Mesothelial cell of epicardium (in vitro differentiated cells): ENCODE measurements around the gene NTPCR. TPM values are rescaled to one million over a fixed set of nuclear protein-coding genes. Genes with fewer than 3 reads are reported as not detected.

Experiments used
- DNase-seq, 2 experiments: peaks; one replicate each; pipeline ENCODE4 v3.0.0; 2021; ENCODE audit warnings: low spot score in 2 of 2; ENCODE audit not compliant: unreplicated experiment in 2 of 2
- H3K27ac Mint-ChIP-seq: 2 replicates; pipeline ENCODE4 v1.8.0; 2021; ENCODE audit warnings: mixed read lengths
- H3K27me3 Mint-ChIP-seq: 2 replicates; pipeline ENCODE4 v1.8.0; 2021; ENCODE audit warnings: low read depth, mixed read lengths
- H3K36me3 Mint-ChIP-seq: 2 replicates; pipeline ENCODE4 v1.8.0; 2021; ENCODE audit warnings: mixed read lengths
- H3K4me1 Mint-ChIP-seq: 2 replicates; pipeline ENCODE4 v1.8.0; 2021; ENCODE audit warnings: mixed read lengths
- H3K4me3 Mint-ChIP-seq: 2 replicates; pipeline ENCODE4 v1.8.0; 2021; ENCODE audit warnings: mild to moderate bottlenecking, moderate library complexity, mixed read lengths
- H3K9me3 Mint-ChIP-seq: 2 replicates; pipeline ENCODE4 v1.8.0; 2021; ENCODE audit warnings: mixed read lengths
- CTCF ChIP-seq: fragments of 200-600 bp; sonication (generic); IDR thresholded peaks from one replicate; pipeline ENCODE4 v1.5.0; 2021; ENCODE audit warnings: antibody characterized with exemption; ENCODE audit not compliant: unreplicated experiment
- total RNA-seq: library from RNA; stranded (reverse); gene quantifications from 3 replicates; pipeline ENCODE4 v1.2.1, GENCODE V29; 2021

The NTPCR gene
- total RNA-seq, 1 donor from 2014 or later = 59.1 TPM

GRCh38 chr1:232958067-232958466 is 7.7 kb downstream of the NTPCR start:
- no peak for DNase-seq
- H3K9me3 Mint-ChIP-seq = peaks cover 19% of the 10 kb centered on the region
- no peaks in the 10 kb centered on the region for H3K27me3 Mint-ChIP-seq
- H3K4me3 Mint-ChIP-seq = no peak overlapping the region
- H3K36me3 Mint-ChIP-seq = peaks cover 40% of the 10 kb centered on the region
- TF ChIP-seq CTCF = no peak
- peaks cover 21% of the 10 kb centered on the region for H3K4me1 Mint-ChIP-seq
- H3K27ac Mint-ChIP-seq = no peak overlapping the region

GRCh38 chr1:232962761-232963745 is 12.6 kb downstream of the NTPCR start:
- Mint-ChIP-seq H3K4me1 (peaks cover 41% of the 10 kb centered on the region), H3K27ac (peak overlapping the region; percentile 52), H3K9me3 (peaks cover 7% of the 10 kb centered on the region), H3K36me3 (peaks cover 25% of the 10 kb centered on the region), H3K4me3 (no peak overlapping the region), H3K27me3 (no peaks in the 10 kb centered on the region)
- DNase-seq = no peak
- TF ChIP-seq CTCF = no peak

- Mint-ChIP-seq H3K27me3 (no peaks in the 10 kb centered on the region), H3K4me1 (peaks cover 41% of the 10 kb centered on the region), H3K4me3 (no peak overlapping the region), H3K9me3 (no peaks in the 10 kb centered on the region), H3K36me3 (peaks cover 21% of the 10 kb centered on the region), H3K27ac (peak overlapping the region; percentile 32)
- no peak for TF ChIP-seq CTCF
- no peak for DNase-seq
Observed at GRCh38 chr1:232964601-232965000, 14.2 kb downstream of the NTPCR start.

DNA sequence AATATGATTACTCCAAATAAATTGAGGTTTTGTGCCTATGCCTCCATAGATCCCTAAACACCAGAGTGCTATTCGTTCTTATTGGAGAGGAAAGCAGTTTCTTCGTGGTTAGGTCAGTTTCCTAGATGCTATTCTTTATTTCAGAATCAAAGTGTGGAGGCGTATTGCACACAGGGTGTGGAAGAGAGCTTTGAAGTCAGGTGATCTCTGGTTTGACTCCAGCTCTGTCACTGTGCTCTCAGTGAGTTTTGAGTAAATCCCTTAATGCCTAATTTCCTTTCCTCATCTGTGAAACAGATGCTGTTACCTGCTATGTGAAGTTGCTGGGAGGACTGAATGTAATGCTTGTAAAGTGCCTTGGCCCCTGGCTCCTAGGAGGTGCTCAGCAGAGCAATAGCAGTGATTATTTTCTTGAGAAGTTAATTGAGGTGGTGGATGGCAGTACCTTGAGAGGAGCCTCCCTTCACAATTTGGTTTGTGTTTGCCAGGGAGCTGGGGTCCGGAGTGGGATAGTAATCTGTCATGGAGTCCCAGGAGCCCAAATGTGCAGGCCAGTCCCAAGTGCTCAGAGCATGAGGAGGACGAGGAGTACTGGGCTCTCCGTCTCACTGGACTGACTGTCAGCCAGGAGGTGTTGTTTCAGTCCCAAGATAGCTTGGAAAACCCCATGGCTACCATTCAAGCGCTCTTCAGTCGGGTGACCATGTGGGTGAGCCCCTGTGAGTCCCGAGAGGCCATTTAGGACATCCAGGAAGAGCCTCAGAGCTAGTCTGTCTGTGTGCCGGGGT is 14.9 kb downstream of the NTPCR start:
- peaks cover 23% of the 10 kb centered on the region for H3K36me3 Mint-ChIP-seq

DNA sequence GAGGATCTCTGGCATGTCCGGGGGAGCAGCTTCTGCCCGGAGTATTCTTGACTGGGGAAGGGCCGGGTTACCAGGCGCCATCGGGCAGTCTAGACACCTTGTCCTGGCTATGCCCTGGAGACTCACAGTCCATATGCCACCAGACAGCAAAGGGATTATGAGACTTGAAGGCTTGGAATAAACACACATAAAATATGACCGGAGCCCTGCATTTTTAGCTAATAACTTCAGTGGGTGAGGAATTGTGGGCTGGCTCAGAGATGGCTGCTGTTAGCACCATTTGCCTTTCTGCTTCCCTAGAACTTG is 15.5 kb downstream of the NTPCR start:
- no peaks in the 10 kb centered on the region for H3K9me3 Mint-ChIP-seq
- no peak for TF ChIP-seq CTCF
- no peak for DNase-seq
- H3K4me1 Mint-ChIP-seq = peaks cover 41% of the 10 kb centered on the region
- peaks cover 25% of the 10 kb centered on the region for H3K36me3 Mint-ChIP-seq
- H3K27me3 Mint-ChIP-seq = no peaks in the 10 kb centered on the region
- H3K27ac Mint-ChIP-seq = peak overlapping the region; percentile 37
- H3K4me3 Mint-ChIP-seq = no peak overlapping the region

More for the DNA sequence above, 14.9 kb downstream of the NTPCR start:
- no peaks in the 10 kb centered on the region for H3K9me3 Mint-ChIP-seq
- no peak overlapping the region for H3K4me3 Mint-ChIP-seq
- H3K27ac Mint-ChIP-seq = peak overlapping the region; percentile 32
- DNase-seq = no peak
- peaks cover 41% of the 10 kb centered on the region for H3K4me1 Mint-ChIP-seq
- no peaks in the 10 kb centered on the region for H3K27me3 Mint-ChIP-seq
- TF ChIP-seq CTCF = no peak
